ENCODE measurements around the gene ELL. TPM values are rescaled to one million over a fixed set of nuclear protein-coding genes. Genes with fewer than 3 reads are reported as not detected.

ELL gene
- polyA plus RNA-seq, 1 of the 3 experiments (the other 2 are of a cell fraction) = 7.4 TPM

- no peaks in the 10 kb centered on the region for H3K9me2 ChIP-seq
- POLR2A ChIA-PET = interaction anchor here (0.9 to 2.5 kb wide), 2 partner anchors 15 to 46 kb away, joined by 3 to 13 read pairs; partner anchors contain the start of gene SSBP4
These were observed 87.3 kb downstream of the ELL start for GRCh38 chr19:18434411-18435175.

More at GRCh38 chr19:18434411-18435175, 87.3 kb downstream of the ELL start:
- Histone ChIP-seq H3K4me2 (no peak overlapping the region), H3F3A (replicated peaks; ENCODE audit: insufficient read depth) (peaks cover 10% of the 10 kb centered on the region), H2AFZ (ENCODE audit: low read depth) (no peak overlapping the region), H4K20me1 (ENCODE audit: insufficient read depth) (no peaks in the 10 kb centered on the region), H3K27me3 (ENCODE audit: insufficient read depth) (no peaks in the 10 kb centered on the region), H3K27ac (ENCODE audit: low read depth in 2 of 2, low read length in 1 of 2) (peak overlapping the region in 1 of 2 experiments; percentile 75; a peak in 2 of 4 replicates), H3K9me3 (no peaks in the 10 kb centered on the region), H3K4me1 (ENCODE audit: control insufficient read depth in 1 of 2, insufficient read depth in 2 of 2, low read depth in 1 of 2, low read length in 1 of 2) (peaks cover 3 to 44% of the 10 kb centered on the region in 2 experiments; a peak in 2 of 4 replicates), H3K36me3 (replicated peaks in 1 of 2; ENCODE audit: control insufficient read depth in 1 of 2, insufficient read depth in 2 of 2, low read length in 1 of 2) (peaks cover 0 to 11% of the 10 kb centered on the region in 2 experiments), H3K4me3 (ENCODE audit: low read depth in 2 of 2, low read length in 1 of 2) (no peak overlapping the region), H3K79me2 (ENCODE audit: insufficient read depth) (no peaks in the 10 kb centered on the region), H3K9ac (no peak overlapping the region)
- WGBS (ENCODE audit: low lambda C conversion rate) = 95% methylated on average over 15 of the region's 21 CpGs
- DNase-seq = no peak
- TF ChIP-seq RAD21 (IDR thresholded peaks at IDR 0.05; ENCODE audit: low read length) (no peak), USF2 (IDR thresholded peaks at IDR 0.05; ENCODE audit: borderline replicate concordance, low read depth, low read length) (no peak), NRF1 (IDR thresholded peaks at IDR 0.05; ENCODE audit: low read depth, low read length) (no peak), JUND (IDR thresholded peaks at IDR 0.05) (no peak), RCOR1 (IDR thresholded peaks at IDR 0.05; ENCODE audit: low read length) (no peak), REST (IDR thresholded peaks at IDR 0.05; ENCODE audit: low read depth, low read length) (no peak), MXI1 (IDR thresholded peaks at IDR 0.05; ENCODE audit: low read depth, low read length) (no peak), RFX5 (IDR thresholded peaks at IDR 0.05; ENCODE audit: low read length) (no peak), TEAD4 (IDR thresholded peaks at IDR 0.05; ENCODE audit: borderline replicate concordance, insufficient read depth) (no peak), GABPA (IDR thresholded peaks at IDR 0.05; ENCODE audit: low read depth) (no peak), SMC3 (IDR thresholded peaks at IDR 0.05; ENCODE audit: low read depth, low read length) (no peak)
- CTCF ChIA-PET = interaction anchor here (0.8 to 2.7 kb wide), 6 partner anchors 16 to 412 kb away, joined by 3 to 9 read pairs (median 5); partner anchors contain the start of gene SSBP4
